Neural progenitor cell (in vitro differentiated cells): ENCODE results near the gene PYGO2.

ENCODE experiments used
- CTCF ChIP-seq: fragments of 200-600 bp; sonication (generic); IDR thresholded peaks from 2 replicates; pipeline ENCODE4 v1.5.1; 2017; ENCODE audit warnings: antibody characterized with exemption, mild to moderate bottlenecking
- EZH2 ChIP-seq: fragments of 200-600 bp; sonication (generic); IDR thresholded peaks from 2 replicates; pipeline ENCODE4 v1.6.1; 2017; ENCODE audit warnings: antibody characterized with exemption, mild to moderate bottlenecking, moderate library complexity
- EZH2phosphoT487 ChIP-seq: fragments of 200-600 bp; sonication (generic); IDR thresholded peaks from 2 replicates; pipeline ENCODE4 v1.6.1; 2017; ENCODE audit warnings: antibody characterized with exemption

DNA sequence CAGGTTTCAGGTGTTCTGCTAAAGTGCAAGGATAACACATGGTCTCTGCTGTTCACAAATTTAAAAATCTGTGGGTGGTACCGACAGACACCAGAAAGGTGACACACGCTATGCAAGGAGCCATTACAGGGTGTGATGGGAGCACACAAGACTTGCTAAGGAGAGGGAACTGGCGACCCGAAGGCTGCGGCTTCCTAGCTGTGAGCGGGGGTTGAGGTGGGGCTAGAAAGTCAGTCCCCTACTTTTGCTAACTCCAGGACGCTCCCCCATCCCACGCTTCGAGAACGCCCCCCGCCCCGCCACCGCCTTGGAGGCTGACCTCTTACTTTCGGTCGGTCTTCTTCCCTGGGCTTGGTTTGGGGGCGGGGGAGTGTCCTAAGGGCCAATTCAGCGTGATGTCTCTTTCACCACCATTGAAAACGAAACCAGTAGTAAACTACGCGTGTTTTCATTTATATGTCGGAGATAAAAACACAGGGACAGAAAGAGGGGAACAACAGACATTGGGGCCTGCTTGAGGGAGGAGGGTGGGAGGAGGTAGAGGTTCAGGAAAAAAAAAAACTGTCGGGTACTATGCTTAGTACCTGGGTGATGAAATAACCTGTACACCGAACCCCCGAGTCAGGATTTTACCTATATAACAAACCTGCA is 14.0 kb upstream of the PYGO2 start:
- no peak for TF ChIP-seq CTCF
- TF ChIP-seq EZH2, result no peak
- no peak for TF ChIP-seq EZH2phosphoT487
